Measurements from ENCODE around the gene BUB1B. TPM values are rescaled to one million over a fixed set of nuclear protein-coding genes. Genes with fewer than 3 reads are reported as not detected.
"Not testable (repeated sequence)": the region's sequence is repeated elsewhere in the genome, so short reads cannot be mapped to it uniquely, and the experiment has no call there.

The BUB1B gene
- total and polyA plus RNA-seq, 7 donors = 0.33 to 9.6 (median 1.8) TPM

GRCh38 chr15:40151991-40152390, 8.9 kb upstream of the BUB1B start:
- intact Hi-C loops (cut with DNase I) = no loop called here
- H3K4me1 ChIP-seq = no peaks in the 10 kb centered on the region
- no peaks in the 10 kb centered on the region for H3K9me3 ChIP-seq
- H3K27me3 ChIP-seq = no peaks in the 10 kb centered on the region
- H3K4me3 ChIP-seq = no peak overlapping the region
- no peak for TF ChIP-seq POLR2A (IDR thresholded peaks at IDR 0.05)
- TF ChIP-seq CTCF (IDR thresholded peaks at IDR 0.05) = no peak
- TF ChIP-seq POLR2AphosphoS5 (IDR thresholded peaks at IDR 0.05) = no peak
- no peak for TF ChIP-seq EP300 (IDR thresholded peaks at IDR 0.05)
- H3K27ac ChIP-seq = no peak overlapping the region
- H3K36me3 ChIP-seq = no peaks in the 10 kb centered on the region
- 96 to 98% methylated on average over 4 of the region's 4 CpGs for WGBS, 2 donors
- DNase-seq = no peak

DNA sequence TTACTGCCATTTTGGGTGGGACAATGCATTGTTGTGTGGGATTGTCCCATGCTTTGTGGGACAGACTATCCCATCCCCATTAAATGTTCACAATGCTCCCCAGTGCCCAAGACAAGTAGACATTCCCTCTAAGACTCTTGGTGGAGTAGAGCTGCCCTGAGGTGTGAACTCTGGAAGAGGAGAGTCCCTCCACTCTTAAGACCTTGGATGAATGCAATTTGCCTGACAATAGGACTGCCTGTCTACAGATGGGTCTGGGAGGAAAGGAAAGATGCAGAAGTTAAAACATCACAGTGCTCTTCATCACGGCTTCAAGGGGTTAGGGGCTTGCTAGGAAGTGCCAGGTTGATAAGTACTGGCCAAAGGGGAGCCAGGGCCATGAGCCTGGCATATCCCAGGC, 6.0 kb upstream of the BUB1B start:
- H3K36me3 ChIP-seq; DNase-seq; H3K4me3 ChIP-seq; H3K27ac ChIP-seq; H3K9me3 ChIP-seq; H3K4me1 ChIP-seq; H3K27me3 ChIP-seq; intact Hi-C loops (cut with DNase I): not testable (repeated sequence)
- 25% methylated on average over 1 of the region's 1 CpG; no CpG with 5 or more reads in 1 of the 2 donors for WGBS, 2 donors

GRCh38 chr15:40155270-40155910, 5.5 kb upstream of the BUB1B start:
- Histone ChIP-seq H3K9me3 (no peaks in the 10 kb centered on the region), H3K27me3 (no peaks in the 10 kb centered on the region), H3K27ac (no peak overlapping the region), H3K4me1 (peaks cover 0 to 2% (median 0%) of the 10 kb centered on the region in 4 donors), H3K36me3 (no peaks in the 10 kb centered on the region), H3K4me3 (no peak overlapping the region)
- no peak for DNase-seq
- intact Hi-C loops (cut with DNase I) = no loop called here
- WGBS, 2 donors = 24 to 62% methylated on average over 4 of the region's 5 CpGs
- TF ChIP-seq CTCF (IDR thresholded peaks at IDR 0.05) (no peak), POLR2A (IDR thresholded peaks at IDR 0.05) (no peak), POLR2AphosphoS5 (IDR thresholded peaks at IDR 0.05) (no peak), EP300 (IDR thresholded peaks at IDR 0.05) (no peak)

- Histone ChIP-seq H3K36me3 (no peaks in the 10 kb centered on the region), H3K4me1 (peaks cover 0 to 13% (median 6%) of the 10 kb centered on the region in 4 donors), H3K4me3 (no peak overlapping the region), H3K27me3 (no peaks in the 10 kb centered on the region), H3K9me3 (no peaks in the 10 kb centered on the region), H3K27ac (no peak overlapping the region)
- no peak for DNase-seq
- WGBS, 2 donors = 88 to 91% methylated on average over 7 of the region's 7 CpGs
- TF ChIP-seq POLR2AphosphoS5 (IDR thresholded peaks at IDR 0.05) = no peak
- TF ChIP-seq EP300 (IDR thresholded peaks at IDR 0.05) = no peak
- TF ChIP-seq POLR2A (IDR thresholded peaks at IDR 0.05) = no peak
- no peak for TF ChIP-seq CTCF (IDR thresholded peaks at IDR 0.05)
- intact Hi-C loops (cut with DNase I) = no loop called here
Observed at GRCh38 chr15:40157778-40158447, 3.0 kb upstream of the BUB1B start.

DNA sequence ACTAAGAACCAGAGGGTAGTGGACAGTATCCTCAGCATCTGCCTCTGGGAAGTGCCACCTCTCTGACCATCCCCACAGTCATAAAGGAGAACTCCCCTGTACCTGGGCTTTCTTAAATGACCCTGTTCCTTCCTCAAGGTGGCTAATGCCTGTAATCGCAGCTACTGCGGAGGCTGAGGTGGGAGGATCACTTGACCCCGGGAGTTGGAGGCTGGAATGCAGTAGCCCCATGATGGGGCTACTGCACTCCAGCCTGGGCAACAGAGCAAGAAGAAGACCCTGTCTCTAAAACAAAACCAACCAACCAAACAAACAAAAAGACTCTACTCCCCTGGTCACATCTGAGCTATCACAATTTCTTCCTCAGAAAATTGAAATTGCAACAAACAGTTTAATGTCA, 848 bp upstream of the BUB1B start:
- intact Hi-C loops (cut with DNase I) = loop anchor here (2.0 to 10.0 kb wide), 2 partner anchors 115 to 645 kb away; partner anchors contain the start of genes DNAJC17 and ZFYVE19
- TF ChIP-seq CTCF (IDR thresholded peaks at IDR 0.05) (no peak), EP300 (IDR thresholded peaks at IDR 0.05) (no peak), POLR2A (IDR thresholded peaks at IDR 0.05) (no peak), POLR2AphosphoS5 (IDR thresholded peaks at IDR 0.05) (no peak)
- peaks cover 0 to 13% (median 6%) of the 10 kb centered on the region in 4 donors for H3K4me1 ChIP-seq
- no peaks in the 10 kb centered on the region for H3K27me3 ChIP-seq
- no peaks in the 10 kb centered on the region for H3K9me3 ChIP-seq
- no peak overlapping the region for H3K4me3 ChIP-seq
- H3K27ac ChIP-seq = no peak overlapping the region
- WGBS, 2 donors = 98% methylated on average over 3 of the region's 3 CpGs
- DNase-seq = no peak
- H3K36me3 ChIP-seq = no peaks in the 10 kb centered on the region

Data from sigmoid colon (tissue), 7 donors.